Mucosa of rectum (tissue), 2 donors: ENCODE data around the gene ADNP.

ENCODE experiments used
- H3K27ac ChIP-seq, 2 donors: one replicate each; pipeline ENCODE4 v1.7.0; 2013; ENCODE audit warnings: inconsistent platforms in 2 of 2, low read depth in 2 of 2, low read length in 2 of 2
- H3K27me3 ChIP-seq, 2 donors: one replicate each; pipeline ENCODE4 v1.7.0; 2013; ENCODE audit warnings: low read length in 2 of 2; ENCODE audit not compliant: control insufficient read depth in 2 of 2, insufficient read depth in 2 of 2
- H3K36me3 ChIP-seq, 2 donors: one replicate each; pipeline ENCODE4 v1.7.0; 2013; ENCODE audit warnings: low read length in 2 of 2; ENCODE audit not compliant: control insufficient read depth in 2 of 2, insufficient read depth in 2 of 2
- H3K4me1 ChIP-seq, 2 donors: one replicate each; pipeline ENCODE4 v1.7.0; 2013; ENCODE audit warnings: low read length in 2 of 2, mild to moderate bottlenecking in 1 of 2; ENCODE audit not compliant: control insufficient read depth in 2 of 2, insufficient read depth in 2 of 2
- H3K4me3 ChIP-seq, 2 donors: one replicate each; pipeline ENCODE4 v1.7.0; 2013; ENCODE audit warnings: low read length in 2 of 2
- H3K9ac ChIP-seq, 2 donors: one replicate each; pipeline ENCODE4 v1.7.0; 2013; ENCODE audit warnings: low read length in 2 of 2, low read depth in 1 of 2, mild to moderate bottlenecking in 1 of 2
- H3K9me3 ChIP-seq, 2 donors: one replicate each; pipeline ENCODE4 v1.7.0; 2013; ENCODE audit warnings: low read length in 2 of 2; ENCODE audit not compliant: control insufficient read depth in 2 of 2
- donor health status: healthy.
- donor health status: Normal muscosa, but diverticular disease.

The ADNP gene

DNA sequence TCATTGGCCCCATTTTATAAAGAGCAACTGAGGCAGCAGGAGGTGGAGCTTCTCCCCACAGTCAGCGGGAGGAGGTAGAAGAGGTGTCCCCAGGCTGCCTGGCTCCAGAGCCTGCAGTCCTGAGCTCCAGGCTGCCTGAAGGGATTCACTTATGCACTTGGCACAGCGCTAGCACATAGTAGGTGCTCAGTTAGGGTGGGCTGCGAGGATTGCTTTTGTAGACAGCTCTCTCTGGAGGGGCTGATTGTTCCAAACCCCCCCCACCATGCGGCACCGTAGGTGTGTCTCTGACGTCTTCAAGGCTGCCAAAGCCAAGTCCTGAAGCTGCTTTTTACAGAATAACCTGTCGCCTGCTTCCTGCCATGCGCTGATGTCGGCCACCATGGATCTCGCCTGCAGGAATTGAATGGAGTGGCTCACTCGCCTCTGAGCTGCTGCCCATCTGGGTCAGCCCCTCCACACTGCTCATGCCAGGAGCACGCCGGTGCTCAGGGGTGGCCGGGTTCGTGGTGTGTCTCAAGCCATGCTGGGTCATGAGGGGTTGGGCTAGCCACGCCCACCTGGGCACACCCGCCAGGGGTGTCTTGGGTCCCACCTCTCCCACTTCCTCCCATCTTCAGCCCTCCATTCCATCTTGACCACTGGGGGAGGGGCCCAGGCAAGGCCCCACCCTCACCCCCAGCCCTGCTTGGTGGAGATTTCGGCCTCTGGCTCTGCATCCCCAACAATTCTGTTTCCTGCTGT, 76.6 kb downstream of the ADNP start:
- no peaks in the 10 kb centered on the region for H3K4me1 ChIP-seq
- H3K36me3 ChIP-seq = no peaks in the 10 kb centered on the region
- H3K27ac ChIP-seq = no peak overlapping the region
- H3K27me3 ChIP-seq = no peaks in the 10 kb centered on the region
- H3K9me3 ChIP-seq = no peaks in the 10 kb centered on the region
- H3K4me3 ChIP-seq = no peak overlapping the region
- H3K9ac ChIP-seq = no peak overlapping the region

DNA sequence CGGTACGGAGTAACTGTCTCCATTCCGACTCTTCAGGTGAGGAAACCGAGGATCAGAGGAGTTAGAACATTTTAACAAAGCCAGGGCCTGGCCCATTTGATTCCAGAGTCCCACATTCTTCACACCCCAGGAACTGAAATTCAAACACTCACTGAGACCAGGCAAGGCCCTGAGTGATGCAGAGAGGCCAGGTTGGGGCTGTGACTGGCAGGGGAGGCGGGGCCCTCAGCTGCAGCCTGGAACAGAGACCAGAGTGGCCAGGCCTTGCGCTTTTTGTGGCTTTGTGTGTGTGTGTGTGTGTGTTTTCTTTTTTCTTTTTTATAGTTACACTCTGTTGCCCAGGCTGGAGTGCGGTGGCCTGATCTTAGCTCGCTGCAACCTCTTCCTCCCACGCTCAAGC, 79.2 kb downstream of the ADNP start:
- H3K4me3 ChIP-seq = no peak overlapping the region
- peaks cover 0 to 4% of the 10 kb centered on the region in 2 donors for H3K4me1 ChIP-seq
- no peaks in the 10 kb centered on the region for H3K27me3 ChIP-seq
- H3K9me3 ChIP-seq = no peaks in the 10 kb centered on the region
- no peak overlapping the region for H3K27ac ChIP-seq
- H3K36me3 ChIP-seq = no peaks in the 10 kb centered on the region
- no peak overlapping the region for H3K9ac ChIP-seq

DNA sequence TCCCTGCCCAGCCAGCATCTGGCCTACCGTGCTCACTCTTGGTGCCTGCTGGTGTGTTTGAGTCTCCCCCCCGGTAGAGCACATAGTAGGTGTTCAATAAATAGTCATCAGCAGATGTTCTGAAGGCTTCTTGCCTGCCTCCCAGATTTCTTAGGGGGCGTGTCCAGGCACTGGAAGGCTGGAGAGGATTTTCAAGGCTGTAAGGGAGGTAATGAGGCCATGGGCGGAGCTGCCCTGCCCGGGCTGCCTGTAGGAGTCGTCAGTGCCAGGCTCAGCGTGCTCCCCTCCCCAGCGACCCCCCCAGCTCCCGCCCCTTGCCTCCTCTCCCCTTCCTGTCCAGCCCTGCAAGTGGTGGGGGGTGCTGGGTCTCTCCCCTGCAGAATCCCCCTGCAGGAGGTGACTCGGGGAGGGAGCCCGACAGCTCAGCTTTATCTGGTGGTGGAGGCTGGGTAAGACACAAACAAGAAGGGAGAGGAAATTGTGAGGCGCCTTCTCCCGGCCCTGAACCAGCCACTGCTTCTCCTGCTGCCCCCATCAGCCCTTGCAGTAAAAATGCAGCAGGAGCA, 80.4 kb downstream of the ADNP start:
- no peak overlapping the region for H3K4me3 ChIP-seq
- H3K9me3 ChIP-seq = no peaks in the 10 kb centered on the region
- no peak overlapping the region for H3K9ac ChIP-seq
- H3K36me3 ChIP-seq = no peaks in the 10 kb centered on the region
- peaks cover 0 to 4% of the 10 kb centered on the region in 2 donors for H3K4me1 ChIP-seq
- H3K27ac ChIP-seq = no peak overlapping the region
- no peaks in the 10 kb centered on the region for H3K27me3 ChIP-seq

DNA sequence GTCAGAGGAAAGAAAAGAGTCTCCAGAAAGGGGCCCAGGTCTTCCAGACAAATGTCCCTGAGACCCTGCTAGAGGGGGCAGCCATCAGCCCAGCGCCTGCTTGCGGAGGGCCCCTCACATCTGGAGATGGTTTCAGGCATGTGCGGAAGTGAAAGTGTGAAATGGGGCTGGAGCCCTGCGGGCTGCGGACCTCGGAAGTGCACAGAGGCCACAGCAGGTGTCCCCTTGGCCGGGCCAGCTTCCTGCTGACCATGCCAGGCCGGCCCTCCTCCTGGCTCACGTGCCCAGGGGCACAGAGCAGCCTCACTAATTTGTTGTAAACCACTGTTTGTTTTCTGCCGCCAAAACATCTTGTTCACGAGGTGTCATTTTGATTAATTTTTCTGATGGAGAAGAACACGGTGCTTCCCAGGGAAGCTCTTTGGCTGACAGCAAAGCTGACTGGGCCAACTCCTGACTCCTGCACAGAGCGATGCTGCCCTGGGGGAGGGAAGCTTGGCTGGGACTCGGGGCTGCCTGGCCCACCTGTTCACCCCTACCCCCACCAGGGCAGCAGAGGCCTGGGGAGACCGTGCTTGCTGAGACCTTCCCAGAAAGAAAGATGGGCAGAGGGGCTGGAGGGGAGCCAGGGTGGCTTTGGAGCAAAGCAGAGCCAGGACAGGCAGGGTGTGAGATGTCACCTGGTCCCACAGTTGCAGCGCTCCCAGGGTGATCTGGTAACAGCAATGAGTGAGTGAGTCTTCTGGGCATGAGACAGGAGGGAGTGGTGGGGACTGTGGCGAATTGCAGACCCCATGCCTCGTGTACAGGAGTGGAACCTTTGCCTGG, 82.2 kb downstream of the ADNP start:
- H3K9ac ChIP-seq = no peak overlapping the region
- H3K36me3 ChIP-seq = no peaks in the 10 kb centered on the region
- no peak overlapping the region for H3K27ac ChIP-seq
- H3K4me3 ChIP-seq = no peak overlapping the region
- no peaks in the 10 kb centered on the region for H3K27me3 ChIP-seq
- H3K9me3 ChIP-seq = no peaks in the 10 kb centered on the region
- H3K4me1 ChIP-seq = peaks cover 0 to 4% of the 10 kb centered on the region in 2 donors

DNA sequence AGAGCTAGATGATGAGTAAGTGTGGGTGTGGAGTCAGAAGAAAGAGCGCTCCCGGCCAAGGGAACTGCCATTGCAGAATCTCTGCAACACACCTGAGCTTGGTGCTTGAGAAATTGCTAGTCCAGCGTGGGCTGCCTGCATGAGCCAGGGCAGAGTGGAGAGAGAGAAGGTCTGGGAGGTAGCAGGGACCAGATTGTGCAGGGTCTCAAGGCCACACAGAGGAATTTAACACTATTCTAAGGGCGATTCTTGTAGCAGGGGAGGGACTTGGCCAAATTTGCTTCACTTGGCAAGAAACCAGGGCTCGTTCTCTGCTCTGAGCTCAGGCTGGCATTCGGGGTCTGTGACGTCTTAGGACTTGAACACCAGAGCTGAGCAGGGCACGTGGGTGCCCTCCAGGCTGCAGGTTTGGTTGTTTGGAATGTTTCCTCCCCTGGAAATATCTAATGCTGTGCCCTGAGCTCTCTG, 82.9 kb downstream of the ADNP start:
- H3K27me3 ChIP-seq = no peaks in the 10 kb centered on the region
- H3K4me3 ChIP-seq = no peak overlapping the region
- no peaks in the 10 kb centered on the region for H3K9me3 ChIP-seq
- peaks cover 0 to 4% of the 10 kb centered on the region in 2 donors for H3K4me1 ChIP-seq
- H3K27ac ChIP-seq = no peak overlapping the region
- no peaks in the 10 kb centered on the region for H3K36me3 ChIP-seq
- H3K9ac ChIP-seq = no peak overlapping the region

DNA sequence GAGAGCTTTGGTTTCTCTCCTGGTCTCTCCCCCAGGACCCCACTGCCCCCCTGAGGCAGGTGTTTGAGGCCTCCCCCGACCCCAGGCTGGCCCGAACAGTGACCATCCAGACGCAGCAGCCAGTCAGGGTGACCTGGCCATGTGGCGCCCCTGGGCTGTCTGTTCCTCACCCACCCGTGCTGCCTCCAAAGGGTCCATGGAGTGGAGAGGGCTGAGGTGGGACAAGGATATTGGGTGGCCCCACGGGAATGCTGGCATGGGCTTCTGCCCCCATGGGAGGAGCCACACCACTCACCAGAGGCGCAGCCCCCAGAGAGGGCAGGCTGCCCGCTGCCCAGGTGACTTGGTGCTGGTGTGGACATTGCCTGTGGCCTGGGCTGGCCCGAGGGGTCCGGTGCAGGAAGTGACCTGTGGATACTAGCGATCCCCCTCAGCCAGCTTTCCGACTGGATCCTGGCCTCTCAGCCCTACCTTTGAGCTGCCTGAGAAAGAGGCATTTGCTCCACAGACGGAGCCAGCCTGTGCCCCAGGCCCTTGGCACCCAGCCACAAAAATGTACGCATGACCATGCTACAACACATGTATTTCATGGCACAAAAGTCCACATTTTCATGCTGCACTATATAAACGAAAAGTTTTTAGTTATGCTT, 85.5 kb downstream of the ADNP start:
- no peaks in the 10 kb centered on the region for H3K27me3 ChIP-seq
- H3K36me3 ChIP-seq = no peaks in the 10 kb centered on the region
- H3K9ac ChIP-seq = no peak overlapping the region
- no peak overlapping the region for H3K27ac ChIP-seq
- H3K4me3 ChIP-seq = no peak overlapping the region
- H3K9me3 ChIP-seq = no peaks in the 10 kb centered on the region
- peaks cover 0 to 4% of the 10 kb centered on the region in 2 donors for H3K4me1 ChIP-seq

DNA sequence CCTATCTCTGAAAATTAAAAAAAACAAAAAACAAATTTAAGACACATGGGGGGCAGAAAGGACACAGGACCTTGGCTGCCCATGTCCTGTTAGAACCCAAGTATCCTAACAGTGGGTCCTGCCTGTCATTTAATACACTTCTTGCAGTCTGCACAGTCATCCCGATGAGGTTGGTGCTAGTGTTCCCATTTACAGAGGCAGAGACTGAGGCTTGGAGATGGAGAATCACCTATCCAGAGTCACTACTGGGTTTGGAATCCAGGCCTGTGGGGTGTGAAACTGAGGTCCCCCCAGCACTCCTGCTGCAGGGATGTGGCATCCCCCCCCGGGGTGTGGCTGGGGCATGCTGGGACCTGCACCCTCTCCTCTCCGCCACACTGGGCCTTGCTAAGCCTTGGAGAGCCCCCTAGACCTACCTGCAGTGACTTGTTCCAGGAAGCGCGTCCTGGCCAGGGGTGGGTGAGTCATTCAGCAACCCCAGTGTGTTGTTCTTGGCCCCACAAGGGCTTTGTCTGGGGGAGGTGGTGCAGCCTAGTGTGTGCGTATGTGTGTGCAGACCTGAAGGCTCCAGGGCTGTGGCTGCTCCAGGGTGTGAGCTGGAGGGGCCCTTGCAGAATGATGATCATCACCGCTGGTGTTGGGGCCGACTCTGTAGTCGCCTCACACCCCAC, 86.7 kb downstream of the ADNP start:
- Histone ChIP-seq H3K9me3 (no peaks in the 10 kb centered on the region), H3K27me3 (no peaks in the 10 kb centered on the region), H3K36me3 (no peaks in the 10 kb centered on the region), H3K4me3 (no peak overlapping the region), H3K27ac (no peak overlapping the region), H3K4me1 (peaks cover 0 to 4% of the 10 kb centered on the region in 2 donors), H3K9ac (no peak overlapping the region)

DNA sequence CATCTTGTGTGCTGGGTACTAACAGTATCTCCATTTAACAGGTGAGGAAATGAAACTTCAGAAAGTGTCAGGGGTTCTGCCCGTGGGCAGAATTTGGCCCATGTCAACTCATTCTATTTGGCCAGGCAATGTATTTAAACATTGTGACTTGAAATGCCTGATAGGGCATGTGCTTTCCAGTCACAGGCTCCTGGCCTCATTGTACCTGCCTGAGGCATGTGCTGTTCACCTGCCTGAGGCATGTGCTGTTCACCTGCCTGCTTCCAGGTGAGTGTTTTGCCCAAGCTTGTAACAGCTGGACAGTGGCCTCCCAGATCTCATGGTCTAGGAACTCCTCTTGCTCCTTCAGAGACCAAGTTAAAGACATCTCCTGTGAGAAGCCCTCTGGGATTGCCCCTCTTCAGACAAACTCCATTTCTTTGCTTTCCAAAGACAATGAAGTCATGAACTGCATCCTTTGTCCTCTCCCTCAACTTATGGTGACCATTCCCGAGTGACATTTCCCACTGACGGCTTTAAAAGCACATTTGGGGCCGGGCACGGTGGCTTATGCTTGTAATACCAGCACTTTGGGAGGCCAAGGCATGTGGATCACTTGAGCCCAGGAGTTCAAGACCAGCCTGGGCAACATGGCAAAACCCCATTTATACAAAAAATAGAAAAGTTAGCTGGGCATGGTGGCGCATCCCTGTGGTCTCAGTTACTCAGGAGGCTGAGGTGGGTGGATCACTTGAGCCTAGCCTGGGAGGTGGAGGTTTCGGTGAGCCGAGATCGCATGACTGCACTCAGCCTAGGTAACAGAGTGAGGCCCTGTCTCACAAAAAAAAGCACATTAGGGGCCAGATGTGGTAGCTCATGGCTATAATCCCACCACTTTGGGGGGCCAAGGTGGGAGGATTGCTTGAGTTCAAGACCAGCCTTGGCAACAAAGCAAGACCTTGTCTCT, 87.6 kb downstream of the ADNP start:
- Histone ChIP-seq H3K36me3 (no peaks in the 10 kb centered on the region), H3K4me1 (no peaks in the 10 kb centered on the region), H3K9ac (no peak overlapping the region), H3K27ac (no peak overlapping the region), H3K4me3 (no peak overlapping the region), H3K9me3 (no peaks in the 10 kb centered on the region), H3K27me3 (no peaks in the 10 kb centered on the region)

DNA sequence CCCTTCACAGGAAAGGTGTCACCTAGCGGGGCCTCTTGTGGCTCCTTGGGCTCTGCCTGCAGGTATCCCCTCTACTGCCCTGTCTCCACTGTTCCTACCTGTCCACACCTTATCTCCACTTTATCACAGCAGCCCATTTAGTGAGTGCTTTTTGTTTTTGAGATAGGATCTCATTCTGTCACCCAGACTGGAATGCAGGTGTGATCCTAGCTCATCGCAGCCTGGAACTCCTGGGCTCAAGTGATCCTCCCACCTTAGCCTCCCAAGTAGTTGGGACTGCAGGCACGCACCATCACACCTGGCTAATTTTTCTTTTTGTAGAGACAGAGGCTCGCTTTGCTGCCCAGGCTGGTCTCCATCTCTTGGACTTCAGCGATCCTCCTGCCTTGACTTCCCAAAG, 88.4 kb downstream of the ADNP start:
- no peak overlapping the region for H3K9ac ChIP-seq
- no peak overlapping the region for H3K4me3 ChIP-seq
- H3K27ac ChIP-seq = no peak overlapping the region
- no peaks in the 10 kb centered on the region for H3K9me3 ChIP-seq
- peaks cover 0 to 3% of the 10 kb centered on the region in 2 donors for H3K4me1 ChIP-seq
- no peaks in the 10 kb centered on the region for H3K27me3 ChIP-seq
- no peaks in the 10 kb centered on the region for H3K36me3 ChIP-seq
